Fibroblast of skin of right biceps (primary cell): ENCODE measurements around the gene ERI2.
A peak's percentile ranks its signal among the peaks of the same experiment; 100 is the strongest.

Experiments
- DNase-seq: peaks from one replicate; pipeline ENCODE4 v3.0.0-alpha.2; 2013

The ERI2 gene, protein sequence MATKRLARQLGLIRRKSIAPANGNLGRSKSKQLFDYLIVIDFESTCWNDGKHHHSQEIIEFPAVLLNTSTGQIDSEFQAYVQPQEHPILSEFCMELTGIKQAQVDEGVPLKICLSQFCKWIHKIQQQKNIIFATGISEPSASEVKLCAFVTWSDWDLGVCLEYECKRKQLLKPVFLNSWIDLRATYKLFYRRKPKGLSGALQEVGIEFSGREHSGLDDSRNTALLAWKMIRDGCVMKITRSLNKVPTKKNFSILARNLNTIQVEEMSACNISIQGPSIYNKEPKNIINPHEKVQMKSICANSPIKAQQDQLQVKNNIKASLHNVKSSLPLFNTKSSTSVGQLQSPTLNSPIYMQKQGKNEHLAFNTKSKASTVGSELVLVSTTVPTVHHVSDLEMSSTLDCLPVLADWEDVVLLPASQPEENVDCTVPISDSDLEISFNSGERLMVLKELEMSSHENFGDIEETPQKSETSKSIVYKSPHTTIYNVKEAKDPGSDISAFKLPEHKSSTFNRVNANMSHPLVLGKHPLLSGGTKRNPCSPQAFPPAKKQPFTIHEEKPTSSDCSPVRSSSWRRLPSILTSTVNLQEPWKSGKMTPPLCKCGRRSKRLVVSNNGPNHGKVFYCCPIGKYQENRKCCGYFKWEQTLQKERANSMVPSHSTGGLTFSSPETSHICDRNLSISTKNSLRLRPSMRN

DNA sequence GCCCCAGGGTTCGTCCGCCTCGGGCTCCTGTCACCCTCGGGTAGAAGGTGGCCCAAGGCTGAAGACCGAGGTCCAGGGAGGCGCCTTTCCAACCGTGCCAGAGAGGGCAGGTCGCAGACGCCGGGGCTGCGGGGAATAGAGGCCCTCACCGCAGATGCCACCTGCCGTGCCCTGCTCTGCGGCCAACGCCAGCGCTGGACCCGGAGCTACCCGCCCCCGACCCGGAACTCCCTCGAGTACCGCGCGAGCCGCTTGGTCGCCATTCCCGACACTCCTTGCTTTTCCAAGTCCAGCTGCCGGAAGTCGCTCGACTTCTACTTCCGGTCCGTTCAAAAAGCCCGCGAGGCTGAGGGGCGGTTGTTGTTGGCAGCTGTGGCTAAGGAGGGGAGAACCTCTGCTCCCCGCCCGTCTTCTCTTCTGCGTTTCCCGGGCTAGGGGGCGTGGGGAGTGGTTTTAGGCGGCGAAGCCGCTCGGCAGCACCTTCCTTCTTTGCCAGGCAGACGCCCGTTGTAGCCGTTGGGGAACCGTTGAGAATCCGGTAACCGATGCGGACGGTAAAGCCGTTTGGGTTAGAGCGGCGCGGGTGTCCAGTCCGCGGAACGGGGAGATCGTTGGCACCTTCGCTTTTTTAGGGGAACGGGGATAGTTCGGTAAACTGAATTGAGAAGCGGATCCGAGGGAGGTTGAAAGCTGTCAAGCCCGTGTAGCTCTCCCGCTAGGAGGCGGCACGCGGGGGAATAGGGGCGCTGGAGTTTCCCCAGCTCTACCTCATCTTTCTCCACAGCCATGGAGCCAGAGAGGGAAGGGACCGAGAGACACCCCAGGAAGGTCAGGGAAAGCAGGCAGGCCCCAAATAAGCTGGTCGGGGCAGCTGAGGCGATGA lies at the start of gene ERI2, which contains the start of gene REXO5:
ERI2 (minus strand) TSS at position 305 of the 883 bp plus-strand sequence; CDS start at position 263, 42 bp downstream.
REXO5 (plus strand) TSS at position 360 of the 883 bp plus-strand sequence; CDS start at position 787, 427 bp downstream.
- DNase-seq, result peak; percentile 97

- no peak for DNase-seq
Observed at GRCh38 chr16:20854963-20855362, 48.7 kb upstream of the ERI2 start.

DNA sequence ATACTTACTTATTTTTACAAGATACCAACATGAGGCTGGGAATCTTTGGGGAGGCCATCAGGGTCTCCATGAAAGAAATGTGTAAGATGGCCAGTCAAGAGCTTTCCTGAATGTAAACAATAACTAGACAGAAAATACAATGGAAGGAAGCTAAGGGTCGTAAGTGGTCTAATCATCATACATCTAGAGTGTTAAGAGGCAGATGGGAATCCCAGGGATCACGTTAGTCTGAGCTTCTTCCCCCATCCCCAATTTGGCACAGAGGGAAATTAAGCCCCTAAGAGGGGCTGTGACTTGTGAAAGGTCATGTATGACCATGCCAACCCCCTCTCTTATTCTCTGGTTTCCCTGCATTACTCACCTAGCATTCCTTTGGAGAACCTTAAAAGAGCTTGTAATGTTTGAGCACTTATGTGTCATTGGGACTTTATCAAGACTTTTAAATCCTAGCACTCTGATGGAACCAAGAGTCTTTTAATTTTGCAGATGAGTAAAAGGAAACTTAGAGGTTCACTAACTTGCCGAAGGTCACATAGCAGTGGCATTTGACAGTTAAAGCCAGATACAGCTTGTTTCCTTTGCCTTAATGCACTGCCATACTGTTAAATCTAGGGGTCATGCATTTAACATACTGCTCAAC lies 47.8 kb upstream of the ERI2 start:
- DNase-seq, result peak; percentile 12

DNA sequence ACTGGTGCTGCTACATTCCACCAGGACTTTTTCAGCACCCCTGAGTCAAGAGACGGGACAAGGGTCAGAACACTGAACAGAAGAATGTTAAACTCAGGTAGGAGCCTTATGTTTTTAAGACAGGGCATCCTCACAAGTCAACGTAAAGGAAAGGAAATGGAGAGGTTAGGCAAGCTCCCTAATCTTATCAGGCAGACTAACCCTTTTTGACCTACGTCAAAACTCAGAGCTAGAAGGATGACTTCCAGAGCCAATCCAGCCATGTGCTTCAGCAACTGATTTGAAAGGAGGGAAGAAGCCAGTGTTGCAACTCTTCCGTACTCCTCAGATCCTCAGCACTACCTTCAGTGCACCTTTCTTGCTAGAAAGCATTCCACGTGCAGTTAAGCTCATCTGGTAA lies 46.9 kb upstream of the ERI2 start:
- DNase-seq, result no peak

DNA sequence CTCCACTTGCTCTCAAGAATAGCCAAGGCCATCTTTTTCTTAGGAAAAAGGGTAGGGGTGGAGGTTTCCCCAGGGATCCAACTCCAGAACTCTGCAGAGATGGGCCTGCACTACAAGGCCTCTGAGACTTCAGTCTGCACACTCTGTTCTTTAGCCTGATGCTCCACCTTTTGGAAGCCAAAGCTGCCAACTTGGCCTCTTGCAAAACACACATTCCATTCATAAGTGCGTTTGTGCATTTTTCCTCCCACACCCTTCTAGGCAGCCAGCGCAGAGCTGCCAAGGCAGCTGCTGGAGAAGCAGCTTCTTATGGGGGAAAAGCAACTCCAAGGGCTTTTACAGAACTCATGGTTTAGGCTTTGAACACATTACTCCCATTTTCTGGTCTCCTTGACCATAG lies 45.3 kb upstream of the ERI2 start:
- DNase-seq, result peak; percentile 85

DNA sequence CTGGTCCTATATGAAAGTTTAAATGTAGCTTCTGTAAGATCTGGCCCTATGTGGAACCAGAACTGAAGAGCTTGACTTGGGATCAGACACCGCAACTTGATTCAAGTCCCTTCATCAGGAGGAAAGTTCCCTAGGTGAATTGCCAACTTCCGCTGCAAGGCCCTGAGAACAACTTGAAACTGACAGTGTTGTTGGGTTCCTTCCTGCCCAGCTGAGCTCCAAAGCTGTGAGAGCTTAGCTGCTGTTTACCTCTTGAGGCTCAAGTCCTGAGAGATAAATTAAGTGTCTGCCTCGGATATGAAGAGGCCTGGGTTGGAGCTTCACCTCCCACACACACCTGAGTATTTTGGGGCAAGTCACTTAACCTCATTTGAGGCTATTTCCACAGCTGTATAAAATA lies 44.7 kb upstream of the ERI2 start:
- DNase-seq, result no peak

DNA sequence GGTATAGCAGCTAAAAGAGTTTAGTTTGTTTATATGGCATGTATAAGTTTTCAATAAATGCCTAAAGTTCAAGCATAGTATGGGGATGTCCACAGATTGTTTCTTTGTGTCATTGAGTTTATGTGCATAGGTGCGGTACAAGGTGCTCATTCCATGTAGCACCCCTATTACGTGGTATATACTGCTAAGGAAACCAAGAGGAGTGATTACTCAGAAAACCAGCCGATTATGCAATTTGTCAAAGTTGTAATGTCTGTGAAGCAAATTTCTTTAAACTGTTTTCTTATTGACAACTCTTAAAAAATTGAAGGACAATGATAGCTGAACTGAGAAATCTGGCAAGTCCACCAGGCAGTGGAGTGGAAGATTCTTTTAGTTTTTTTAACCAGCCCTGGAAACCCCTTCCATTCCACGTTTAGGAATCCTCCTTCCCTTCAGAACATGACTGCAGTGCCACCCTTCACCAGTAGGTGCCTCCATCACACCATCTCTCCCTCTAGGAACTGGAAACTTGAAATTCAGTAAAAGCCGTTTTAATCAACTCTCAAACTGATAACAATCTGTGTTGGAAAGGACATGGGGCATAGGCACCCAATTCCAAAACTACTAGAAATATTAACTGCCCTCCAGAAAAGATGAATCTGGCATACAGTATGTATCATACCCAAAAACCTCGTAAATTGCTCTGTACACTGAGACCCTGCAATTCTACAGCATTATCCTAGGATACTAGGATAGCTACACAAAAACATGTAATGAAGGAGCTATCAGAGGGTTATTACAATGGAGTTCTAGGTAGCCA lies 43.5 kb upstream of the ERI2 start:
- peak; percentile 65 for DNase-seq

DNA sequence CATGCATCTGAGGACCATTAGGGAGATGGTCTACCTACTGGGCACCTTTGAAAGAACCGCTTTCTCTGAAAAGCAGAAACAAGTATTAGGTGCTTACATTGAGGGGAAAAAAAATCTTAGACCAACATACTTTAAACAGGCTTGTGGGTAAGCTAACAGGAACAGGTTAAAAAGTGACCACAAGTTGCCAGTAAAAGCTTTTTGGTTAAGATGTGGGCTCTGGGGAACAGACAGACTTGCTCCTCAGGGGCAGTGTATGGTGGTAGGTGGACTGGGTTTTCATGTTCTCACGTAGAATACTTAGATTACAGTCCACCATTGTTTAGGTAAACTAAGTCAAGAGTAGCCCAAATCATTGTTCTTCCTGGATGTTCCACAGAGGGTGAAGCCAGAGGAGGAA lies 41.3 kb upstream of the ERI2 start:
- DNase-seq, result no peak

GRCh38 chr16:20846551-20846950 lies 40.3 kb upstream of the ERI2 start:
- DNase-seq, result no peak

DNA sequence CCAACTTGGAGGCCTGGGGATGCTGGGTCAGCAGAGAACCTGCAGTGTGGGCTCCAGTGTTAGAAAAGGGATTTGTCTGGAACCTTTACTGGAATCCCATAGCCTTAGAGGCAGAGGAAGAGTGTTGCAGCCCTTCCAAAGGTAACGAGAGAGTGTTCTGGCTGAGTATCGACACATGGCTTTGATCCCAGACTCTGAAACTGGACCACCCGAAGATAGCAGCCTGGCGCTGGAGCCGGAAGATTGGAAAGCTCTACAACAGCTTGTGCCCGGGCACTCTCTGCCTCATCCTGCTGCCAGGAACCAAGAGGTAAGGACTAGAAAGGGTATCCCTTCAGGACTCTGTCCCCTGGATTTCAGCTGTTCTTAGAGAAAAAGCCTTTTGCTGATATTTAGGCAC lies 39.8 kb upstream of the ERI2 start:
- no peak for DNase-seq

DNA sequence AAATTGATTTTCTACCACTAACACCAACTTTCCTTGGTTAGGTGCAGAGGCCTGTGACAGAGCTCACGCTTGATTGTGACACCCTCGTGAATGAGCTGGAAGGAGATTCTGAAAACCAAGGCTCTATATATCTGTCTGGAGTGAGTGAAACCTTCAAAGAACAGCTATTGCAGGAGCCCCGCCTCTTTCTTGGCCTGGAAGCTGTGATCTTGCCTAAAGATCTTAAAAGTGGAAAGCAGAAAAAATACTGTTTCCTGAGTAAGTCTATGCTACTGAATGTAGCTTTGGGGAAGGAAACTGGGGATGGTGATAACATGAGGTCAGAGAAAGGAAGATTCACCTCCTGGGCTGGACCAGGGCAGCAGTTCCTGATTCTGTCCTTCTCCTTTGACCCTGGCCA lies 38.3 kb upstream of the ERI2 start:
- no peak for DNase-seq

DNA sequence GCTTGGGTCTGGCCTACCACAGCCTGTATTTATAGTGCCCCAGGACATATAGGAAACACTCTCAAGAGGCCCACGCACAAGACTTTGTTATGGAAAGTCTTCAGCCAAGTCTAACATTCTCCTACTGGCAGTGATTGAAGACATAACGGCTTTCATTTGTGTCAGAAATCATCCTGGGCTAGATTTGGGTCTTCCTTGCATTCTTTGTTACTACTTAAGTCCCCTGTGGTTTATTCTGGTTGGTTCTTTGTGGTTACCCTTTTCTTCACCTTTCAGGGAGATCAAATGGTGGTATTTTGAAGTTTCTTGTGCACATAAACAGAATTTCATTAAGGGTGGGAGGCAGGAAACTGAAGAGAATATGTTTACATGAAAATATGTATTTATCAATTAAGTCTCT lies 37.8 kb upstream of the ERI2 start:
- DNase-seq, result no peak

GRCh38 chr16:20839504-20839903 lies 33.2 kb upstream of the ERI2 start:
- no peak for DNase-seq

DNA sequence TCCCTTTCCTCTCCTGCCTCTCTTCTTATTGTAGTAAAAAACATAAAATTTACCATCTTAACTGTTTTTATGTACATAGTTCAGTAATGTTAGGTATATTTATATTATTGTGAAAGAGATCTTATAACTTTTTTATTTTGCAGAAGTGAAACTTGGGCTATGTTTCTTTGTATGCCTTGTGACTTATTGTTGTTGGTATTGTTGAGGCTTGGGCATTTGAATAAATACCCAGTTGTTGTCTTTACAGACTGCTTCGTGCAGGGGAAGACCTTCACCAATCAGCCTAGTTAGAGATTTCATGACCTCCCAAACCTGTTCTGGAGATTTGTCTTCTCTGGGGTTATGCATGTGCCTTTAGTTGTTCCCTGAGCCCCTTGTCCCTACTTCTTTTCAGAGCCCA lies 32.0 kb upstream of the ERI2 start:
- DNase-seq, result no peak

GRCh38 chr16:20833086-20833485 lies 26.8 kb upstream of the ERI2 start:
- no peak for DNase-seq

DNA sequence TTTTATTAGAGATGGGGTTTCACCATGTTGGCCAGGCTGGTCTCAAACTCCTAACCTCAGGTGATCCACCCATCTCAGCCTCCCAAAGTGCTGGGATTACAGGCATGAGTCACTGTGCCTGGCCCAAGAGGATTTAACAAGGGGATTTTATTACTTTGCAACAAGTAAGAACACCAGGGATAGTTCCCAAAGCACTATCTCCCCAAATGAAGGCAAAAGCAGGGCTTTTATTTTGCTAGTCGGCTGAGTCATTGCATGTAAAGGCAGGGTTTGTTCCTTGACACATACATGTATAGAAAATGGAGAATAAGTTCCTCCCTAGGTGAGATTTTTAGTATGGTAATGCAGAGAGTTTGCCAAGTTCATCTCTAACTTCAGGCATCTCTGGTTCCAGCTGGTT lies 24.1 kb upstream of the ERI2 start:
- DNase-seq, result no peak

- no peak for DNase-seq
Observed at GRCh38 chr16:20829536-20829935, 23.3 kb upstream of the ERI2 start.

DNA sequence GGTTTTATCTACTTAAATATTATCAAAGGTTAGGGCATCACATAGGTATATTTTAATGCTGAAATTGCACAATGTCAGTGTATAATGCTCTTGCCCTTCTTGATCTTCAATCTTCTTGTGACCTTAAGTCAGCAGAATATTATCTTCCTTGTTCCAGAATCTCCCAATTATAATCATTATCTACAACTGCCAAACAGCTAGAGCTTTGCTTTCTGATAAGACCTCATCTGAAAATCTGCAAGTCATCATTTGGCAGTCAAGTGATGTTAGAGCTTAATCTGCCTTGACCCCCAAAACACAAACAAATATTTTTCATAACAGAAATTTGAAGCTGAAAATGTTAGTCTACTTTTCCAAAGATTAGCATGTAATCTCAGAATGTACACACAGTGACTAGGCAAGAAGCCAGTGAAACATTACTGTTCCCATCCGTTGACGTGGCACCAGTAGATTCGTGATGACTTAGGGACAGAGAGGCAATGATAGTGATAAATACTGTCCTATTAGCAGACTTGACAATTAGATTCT lies 19.8 kb upstream of the ERI2 start:
- no peak for DNase-seq

DNA sequence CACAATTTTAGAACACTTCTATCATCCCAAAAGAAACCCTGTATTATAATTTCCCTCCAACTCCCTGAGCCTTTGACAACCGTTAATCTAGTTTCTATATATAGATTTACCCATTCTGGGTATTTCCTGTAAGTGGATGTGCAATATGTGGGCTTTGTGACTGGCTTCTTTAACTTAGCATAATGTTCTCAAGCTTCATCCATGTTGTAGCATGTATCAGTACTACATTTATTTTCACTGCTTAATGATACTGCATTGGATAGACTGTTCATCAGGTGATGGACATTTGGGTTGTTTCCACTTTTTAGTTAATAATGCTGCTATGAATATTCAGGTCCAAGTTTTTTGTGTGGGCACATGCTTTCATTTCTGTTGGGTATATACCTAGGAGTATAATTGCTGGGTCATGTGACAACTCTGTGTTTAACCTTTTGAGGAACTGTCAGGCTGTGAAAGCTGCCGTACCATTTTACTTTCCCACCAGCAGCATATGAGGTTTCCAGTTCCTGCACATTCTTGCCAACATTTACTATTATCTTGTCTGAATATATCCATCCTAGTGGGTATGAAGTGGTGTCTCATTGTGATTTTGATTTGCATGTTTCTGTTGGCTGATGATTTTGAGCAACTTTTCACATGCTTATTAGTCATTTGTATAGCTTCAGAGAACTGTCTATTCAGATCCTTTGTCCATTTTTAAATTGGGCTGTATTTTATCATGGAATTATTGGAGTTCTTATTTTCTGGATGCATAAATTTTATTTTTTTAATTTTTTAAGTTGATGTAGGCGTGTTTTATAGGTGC lies 16.5 kb upstream of the ERI2 start:
- no peak for DNase-seq

DNA sequence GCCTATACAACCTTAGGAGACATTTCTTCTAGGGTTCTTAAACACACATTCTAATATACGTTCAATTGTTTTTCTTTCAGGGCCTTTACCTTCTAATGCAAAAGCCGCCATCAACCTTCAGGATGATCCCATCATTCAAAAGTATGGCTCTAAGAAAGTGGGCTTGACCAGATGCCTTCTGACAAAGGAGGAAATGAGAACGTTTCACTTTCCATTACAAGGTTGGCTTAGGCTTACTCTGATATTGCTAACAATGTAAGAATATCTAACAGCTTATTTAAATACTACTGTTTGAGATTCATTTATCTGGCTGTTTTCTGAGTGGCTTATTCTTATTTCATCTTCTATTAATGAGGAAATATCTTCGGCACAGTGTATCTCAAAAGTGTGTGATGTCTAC lies 15.4 kb upstream of the ERI2 start:
- no peak for DNase-seq
